CD4-positive, CD25-positive, alpha-beta regulatory T cell (primary cell): Measurements from ENCODE around the gene WASHC2C. TPM values are rescaled to one million over a fixed set of nuclear protein-coding genes. Genes with fewer than 3 reads are reported as not detected.
"Not testable (repeated sequence)": the region's sequence is repeated elsewhere in the genome, so short reads cannot be mapped to it uniquely, and the experiment has no call there.

Experiments used
- ATAC-seq, 2 donors: fragments of 150-1000 bp; cut with Tn5 transposase; one replicate each; pipeline ENCODE4 v1.10.0; 2021; ENCODE audit warnings: low read depth in 2 of 2, moderate number of reproducible peaks in 2 of 2, moderate library complexity in 1 of 2
- DNase-seq, 3 donors: peaks; one replicate each; pipeline versions ENCODE4 v3.0.0 to v3.0.0-alpha.2; 2012 to 2022; ENCODE audit warnings: mixed read lengths in 1 of 3
- H3K27ac ChIP-seq: one replicate; pipeline ENCODE4 v1.7.0; 2013; ENCODE audit warnings: mild to moderate bottlenecking, low read length; ENCODE audit not compliant: insufficient read depth, poor library complexity, severe bottlenecking
- H3K27me3 ChIP-seq: one replicate; pipeline ENCODE4 v1.7.0; 2013; ENCODE audit warnings: low read length; ENCODE audit not compliant: control insufficient read depth, insufficient read depth
- H3K36me3 ChIP-seq: one replicate; pipeline ENCODE4 v1.7.0; 2013; ENCODE audit warnings: mild to moderate bottlenecking, low read length, moderate library complexity; ENCODE audit not compliant: control insufficient read depth, insufficient read depth
- H3K4me1 ChIP-seq: 2 replicates; pipeline ENCODE4 v1.7.0; 2013; ENCODE audit warnings: mild to moderate bottlenecking, low read length; ENCODE audit not compliant: insufficient read depth, control insufficient read depth, poor library complexity, severe bottlenecking
- H3K4me3 ChIP-seq: one replicate; pipeline ENCODE4 v1.7.0; 2013; ENCODE audit warnings: low read depth, mild to moderate bottlenecking, low read length, moderate library complexity
- H3K9me3 ChIP-seq, 2 experiments: 1 replicate in 1 of 2; 2 replicates in 1 of 2; pipeline ENCODE4 v1.7.0; 2013; ENCODE audit warnings: low read length in 2 of 2, mild to moderate bottlenecking in 1 of 2, moderate library complexity in 1 of 2; ENCODE audit not compliant: control insufficient read depth in 2 of 2
- H3K27ac Mint-ChIP-seq, 3 donors: one replicate each; pipeline ENCODE4 v1.8.0; 2020 to 2022; ENCODE audit warnings: mild to moderate bottlenecking in 3 of 3, mixed read lengths in 3 of 3, moderate library complexity in 2 of 3
- H3K27me3 Mint-ChIP-seq: one replicate; pipeline ENCODE4 v1.8.0; 2022; ENCODE audit warnings: mild to moderate bottlenecking, mixed read lengths
- H3K36me3 Mint-ChIP-seq: one replicate; pipeline ENCODE4 v1.8.0; 2020; ENCODE audit warnings: mixed read lengths
- H3K4me1 Mint-ChIP-seq, 4 donors: one replicate each; pipeline ENCODE4 v1.8.0; 2020 to 2022; ENCODE audit warnings: mixed read lengths in 4 of 4, mild to moderate bottlenecking in 1 of 4
- H3K4me3 Mint-ChIP-seq, 4 donors: one replicate each; pipeline ENCODE4 v1.8.0; 2020 to 2022; ENCODE audit warnings: mild to moderate bottlenecking in 4 of 4, mixed read lengths in 4 of 4, moderate library complexity in 3 of 4
- H3K9me3 Mint-ChIP-seq, 7 donors: one replicate each; pipeline ENCODE4 v1.8.0; 2020 to 2022; ENCODE audit warnings: mixed read lengths in 7 of 7, mild to moderate bottlenecking in 3 of 7, moderate library complexity in 2 of 7
- polyA plus RNA-seq, 4 donors: library from polyadenylated mRNA; unstranded; fragments of 300-500 nt; fragmentation: Illumina TruSeq; gene quantifications; one replicate each; pipeline ENCODE4 v1.2.3, GENCODE V29; 2021
- total RNA-seq: library from RNA; stranded (reverse); gene quantifications from one replicate; pipeline ENCODE4 v1.2.3, GENCODE V29; 2022

WASHC2C gene
- total and polyA plus RNA-seq, 5 donors from 2014 or later: 9.4 to 68.1 (median 12.9) TPM

- not testable (repeated sequence) for DNase-seq
- peaks cover 28% of the 10 kb centered on the region for H3K36me3 Mint-ChIP-seq
These were observed 59.2 kb downstream of the WASHC2C start for GRCh38 chr10:45786217-45786616.

GRCh38 chr10:45787212-45787741 is 60.2 kb downstream of the WASHC2C start:
- not testable (repeated sequence) for DNase-seq

More at GRCh38 chr10:45786217-45786616, 59.2 kb downstream of the WASHC2C start:
- H3K9me3 Mint-ChIP-seq, H3K4me3 Mint-ChIP-seq, H3K9me3 ChIP-seq, H3K4me1 ChIP-seq, H3K27ac Mint-ChIP-seq, ATAC-seq, H3K27me3 Mint-ChIP-seq, H3K27me3 ChIP-seq, H3K4me1 Mint-ChIP-seq, H3K27ac ChIP-seq, H3K4me3 ChIP-seq: not testable (repeated sequence)
- peaks cover 40% of the 10 kb centered on the region for H3K36me3 ChIP-seq

GRCh38 chr10:45789991-45790390 is 62.9 kb downstream of the WASHC2C start:
- DNase-seq, ATAC-seq, H3K27ac ChIP-seq, H3K27me3 ChIP-seq, H3K4me1 Mint-ChIP-seq, H3K27me3 Mint-ChIP-seq, H3K4me1 ChIP-seq, H3K9me3 Mint-ChIP-seq, H3K4me3 Mint-ChIP-seq, H3K27ac Mint-ChIP-seq, H3K4me3 ChIP-seq, H3K9me3 ChIP-seq: not testable (repeated sequence)
- peaks cover 32% of the 10 kb centered on the region for H3K36me3 Mint-ChIP-seq
- H3K36me3 ChIP-seq: peaks cover 34% of the 10 kb centered on the region

More at GRCh38 chr10:45787212-45787741, 60.2 kb downstream of the WASHC2C start:
- not testable (repeated sequence) for H3K27ac Mint-ChIP-seq, ATAC-seq, H3K9me3 ChIP-seq, H3K27me3 Mint-ChIP-seq, H3K4me1 ChIP-seq, H3K4me1 Mint-ChIP-seq, H3K9me3 Mint-ChIP-seq, H3K27ac ChIP-seq, H3K4me3 ChIP-seq, H3K27me3 ChIP-seq, H3K4me3 Mint-ChIP-seq
- H3K36me3 Mint-ChIP-seq: peaks cover 28% of the 10 kb centered on the region
- peaks cover 42% of the 10 kb centered on the region for H3K36me3 ChIP-seq

GRCh38 chr10:45790694-45791426 is 63.8 kb downstream of the WASHC2C start:
- ATAC-seq, H3K4me3 ChIP-seq, H3K27ac Mint-ChIP-seq, H3K27me3 ChIP-seq, DNase-seq, H3K9me3 Mint-ChIP-seq, H3K27ac ChIP-seq, H3K4me3 Mint-ChIP-seq, H3K27me3 Mint-ChIP-seq, H3K9me3 ChIP-seq, H3K4me1 Mint-ChIP-seq, H3K4me1 ChIP-seq: not testable (repeated sequence)
- H3K36me3 ChIP-seq: peaks cover 26% of the 10 kb centered on the region
- peaks cover 27% of the 10 kb centered on the region for H3K36me3 Mint-ChIP-seq

- not testable (repeated sequence) for H3K4me1 ChIP-seq, H3K27me3 ChIP-seq, DNase-seq, H3K27me3 Mint-ChIP-seq, H3K9me3 ChIP-seq, ATAC-seq, H3K4me1 Mint-ChIP-seq, H3K27ac ChIP-seq, H3K9me3 Mint-ChIP-seq, H3K4me3 ChIP-seq, H3K4me3 Mint-ChIP-seq, H3K36me3 ChIP-seq
- H3K36me3 Mint-ChIP-seq: peaks cover 20% of the 10 kb centered on the region
- peak overlapping the region in 1 of 3 donors; percentile 88 for H3K27ac Mint-ChIP-seq
These were observed 67.7 kb downstream of the WASHC2C start for GRCh38 chr10:45794761-45795160.

- H3K27me3 ChIP-seq, H3K4me3 Mint-ChIP-seq, ATAC-seq, H3K36me3 Mint-ChIP-seq, DNase-seq, H3K4me1 ChIP-seq, H3K27ac Mint-ChIP-seq, H3K27ac ChIP-seq, H3K9me3 Mint-ChIP-seq, H3K4me1 Mint-ChIP-seq, H3K36me3 ChIP-seq, H3K27me3 Mint-ChIP-seq, H3K4me3 ChIP-seq, H3K9me3 ChIP-seq: not testable (repeated sequence)
These were observed 76.3 kb downstream of the WASHC2C start for GRCh38 chr10:45803060-45804010.

- H3K36me3 ChIP-seq, H3K36me3 Mint-ChIP-seq, ATAC-seq, H3K4me1 ChIP-seq, H3K27ac ChIP-seq, H3K4me1 Mint-ChIP-seq, H3K4me3 ChIP-seq, H3K27ac Mint-ChIP-seq, H3K9me3 ChIP-seq, DNase-seq, H3K27me3 ChIP-seq, H3K9me3 Mint-ChIP-seq, H3K4me3 Mint-ChIP-seq: not testable (repeated sequence)
- peaks cover 13% of the 10 kb centered on the region for H3K27me3 Mint-ChIP-seq
These were observed 77.9 kb downstream of the WASHC2C start for GRCh38 chr10:45804996-45805395.
